HTR-8/SVneo (cell line): Measurements from ENCODE around the gene CDK16.
A peak's percentile ranks its signal among the peaks of the same experiment; 100 is the strongest.

ENCODE experiments used
- DNase-seq: peaks from one replicate; pipeline ENCODE4 v3.0.0; 2011; ENCODE audit warnings: low spot score, mixed read lengths; ENCODE audit not compliant: insufficient read length
- FAIRE-seq: peaks from 2 replicates; lab custom pipeline; 2011; peaks lifted over from hg19 to GRCh38; lab: Jason Lieb, UNC

Gene CDK16

DNA sequence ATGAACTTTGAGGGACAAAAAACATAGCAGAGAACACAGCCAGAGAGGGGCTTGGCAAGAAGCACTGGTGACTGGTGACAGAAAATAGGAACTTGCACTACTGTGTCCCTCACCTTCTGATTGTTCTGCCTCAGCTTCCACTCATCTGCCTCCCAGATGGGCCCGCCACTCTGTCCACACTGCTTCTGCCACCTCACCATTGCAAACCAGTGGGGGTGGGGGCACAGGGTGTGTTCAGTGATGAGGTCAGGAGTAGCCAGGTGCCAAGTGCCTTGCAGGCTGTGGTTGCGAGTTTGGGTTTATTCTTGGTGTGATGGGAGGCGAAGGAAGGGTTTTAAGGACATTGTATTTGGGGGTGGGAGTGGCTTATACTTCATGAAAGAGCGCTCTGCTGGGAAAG is 34.0 kb upstream of the CDK16 start:
- no peak for DNase-seq
- FAIRE-seq = no peak

DNA sequence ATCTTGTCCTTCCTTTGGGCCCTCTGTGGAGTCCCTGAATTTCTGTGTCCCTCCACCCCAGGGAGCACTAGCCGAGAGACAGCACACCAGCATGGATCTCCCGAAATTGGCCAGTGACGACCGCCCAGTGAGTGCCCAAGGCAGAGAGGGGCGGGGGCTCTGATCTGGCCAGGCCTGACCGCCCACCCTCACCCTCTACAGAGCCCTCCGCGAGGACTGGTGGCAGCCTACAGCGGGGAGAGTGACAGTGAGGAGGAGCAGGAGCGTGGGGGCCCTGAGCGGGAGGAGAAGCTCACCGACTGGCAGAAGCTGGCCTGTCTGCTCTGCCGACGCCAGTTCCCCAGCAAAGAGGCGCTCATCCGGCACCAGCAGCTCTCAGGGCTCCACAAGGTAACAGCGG is 33.2 kb upstream of the CDK16 start:
- FAIRE-seq (no peak), DNase-seq (no peak)

DNA sequence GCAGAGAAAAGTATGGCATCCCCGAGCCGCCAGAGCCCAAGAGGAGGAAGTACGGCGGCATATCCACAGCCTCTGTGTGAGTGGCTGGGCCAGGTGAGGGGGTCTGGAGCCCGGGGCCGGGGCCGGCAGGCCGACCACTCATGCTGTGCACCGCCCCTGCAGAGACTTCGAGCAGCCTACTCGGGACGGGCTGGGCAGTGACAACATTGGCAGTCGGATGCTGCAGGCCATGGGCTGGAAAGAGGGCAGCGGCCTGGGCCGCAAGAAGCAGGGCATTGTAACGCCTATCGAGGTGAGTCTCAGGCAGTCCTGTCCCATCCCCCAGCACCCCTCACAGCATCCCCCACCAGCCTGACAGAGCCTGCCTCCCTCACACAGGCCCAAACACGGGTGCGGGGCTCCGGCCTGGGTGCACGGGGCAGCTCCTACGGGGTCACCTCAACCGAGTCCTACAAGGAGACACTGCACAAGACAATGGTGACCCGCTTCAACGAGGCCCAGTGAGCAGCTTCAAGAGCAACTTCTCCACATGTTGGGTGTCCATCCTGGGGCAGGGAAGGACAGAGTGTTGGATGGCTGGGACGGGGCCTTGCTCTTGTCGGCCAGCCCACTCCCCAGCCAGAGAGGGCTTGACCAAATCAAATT is 32.3 kb upstream of the CDK16 start:
- DNase-seq (no peak), FAIRE-seq (no peak)

DNA sequence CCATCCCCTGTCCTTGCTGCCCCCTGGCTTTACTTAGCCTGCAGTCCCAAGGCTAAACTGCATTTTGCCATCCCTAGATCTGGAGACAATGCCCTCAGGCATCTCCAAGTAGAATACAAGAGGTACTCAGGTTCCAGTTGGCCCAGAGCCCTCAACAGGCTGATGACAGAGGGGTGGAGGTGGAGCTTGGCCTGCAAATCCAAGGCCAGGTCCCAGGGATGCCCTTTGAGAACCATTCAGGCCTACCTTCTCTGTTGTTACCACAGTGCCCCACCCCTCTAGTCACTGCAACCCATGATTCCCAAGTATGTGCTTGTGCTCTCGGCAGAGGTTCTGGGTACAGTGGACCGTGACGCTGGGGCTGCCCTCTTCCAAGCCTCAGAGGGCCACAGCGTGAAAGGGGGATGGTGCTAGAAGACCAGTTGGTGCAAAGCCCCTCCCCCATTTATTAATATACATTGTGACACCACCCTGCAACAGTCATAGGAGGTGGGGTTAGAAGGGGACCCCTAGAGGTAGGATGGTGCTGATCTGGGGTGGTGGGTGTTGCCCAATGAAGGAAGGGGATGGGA is 31.3 kb upstream of the CDK16 start:
- DNase-seq = no peak
- FAIRE-seq = no peak

DNA sequence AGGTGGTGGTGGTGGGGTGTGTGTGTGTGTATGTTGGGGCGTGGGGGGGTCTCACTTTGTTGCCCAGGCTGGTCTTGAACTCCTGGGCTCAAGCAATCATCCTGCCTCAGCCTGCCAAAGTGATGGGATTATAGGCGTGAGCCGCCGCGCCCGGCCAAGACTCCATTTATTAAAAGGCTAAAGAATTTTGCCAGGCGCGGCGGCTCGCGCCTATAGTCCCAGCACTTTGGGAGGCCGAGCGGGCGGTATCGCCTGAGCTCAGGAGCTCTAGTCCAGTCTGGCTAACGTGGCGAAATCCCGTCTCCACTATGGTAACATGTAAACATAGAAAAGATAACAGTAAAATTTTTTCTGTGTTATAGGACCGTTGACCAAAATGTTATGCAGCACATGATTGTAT is 28.6 kb upstream of the CDK16 start:
- FAIRE-seq = no peak

DNA sequence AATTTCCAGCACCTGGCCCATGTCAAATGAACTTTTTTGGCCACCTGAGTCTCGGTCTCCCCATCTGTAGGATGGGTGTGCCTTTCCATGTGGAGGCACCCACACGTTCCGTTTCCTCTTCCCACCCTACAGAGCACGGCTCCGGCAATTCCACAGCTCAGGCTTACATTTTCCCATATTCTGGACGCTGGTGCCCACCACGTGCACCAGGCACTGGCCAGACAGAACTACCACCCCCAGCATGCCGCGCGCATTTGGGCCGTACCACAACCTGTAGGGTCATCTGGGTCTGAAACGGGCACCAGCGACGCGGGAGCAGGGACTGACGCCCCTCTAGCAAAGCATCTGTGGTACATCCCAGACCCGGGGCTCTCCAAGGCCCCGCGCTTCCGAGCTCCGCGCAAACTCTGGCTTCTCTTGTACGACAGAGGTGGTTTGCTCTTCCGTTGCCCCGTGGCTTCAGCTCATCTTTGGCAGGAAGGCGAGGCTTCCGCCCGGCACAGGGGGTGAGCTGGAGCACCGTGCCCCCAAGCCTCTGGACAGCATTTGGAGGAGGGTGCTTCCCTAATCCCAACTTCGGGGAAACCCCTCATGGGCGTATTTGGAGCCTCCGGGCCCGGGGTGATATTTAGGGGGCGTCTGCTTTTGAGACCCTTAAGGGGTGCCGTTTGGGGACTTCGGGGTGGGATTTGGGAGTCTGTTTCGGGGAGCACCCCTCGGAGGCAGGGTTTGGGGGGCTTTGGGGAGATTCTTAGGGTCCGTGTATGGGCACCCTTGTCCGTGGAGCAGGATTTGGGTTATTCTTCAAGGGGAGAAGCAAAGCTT is 27.8 kb upstream of the CDK16 start:
- peak; percentile 74 for FAIRE-seq

More for the DNA sequence above, 28.6 kb upstream of the CDK16 start:
- DNase-seq = no peak

DNA sequence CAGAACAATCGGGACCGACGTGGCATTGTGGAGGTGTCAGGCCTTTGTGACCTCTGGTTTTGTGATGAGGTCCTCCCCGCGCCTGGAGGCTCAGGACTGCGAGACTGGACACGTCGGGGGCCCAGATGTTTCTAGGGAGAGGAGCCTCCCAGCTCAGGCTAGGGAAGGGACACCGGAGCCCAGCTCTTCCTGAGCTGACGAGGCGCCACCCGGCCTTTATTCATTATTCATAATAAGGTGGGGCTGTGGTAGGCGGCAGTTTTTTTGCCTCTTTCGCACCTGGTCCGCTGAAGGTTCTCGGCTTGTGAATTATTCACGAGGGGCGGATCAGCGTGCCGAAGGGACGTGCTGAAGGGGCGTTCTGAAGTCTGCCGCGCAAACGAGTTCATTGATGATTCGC is 27.1 kb upstream of the CDK16 start:
- no peak for DNase-seq
- no peak for FAIRE-seq

More for the DNA sequence above, 27.8 kb upstream of the CDK16 start:
- DNase-seq = peak; percentile 85

DNA sequence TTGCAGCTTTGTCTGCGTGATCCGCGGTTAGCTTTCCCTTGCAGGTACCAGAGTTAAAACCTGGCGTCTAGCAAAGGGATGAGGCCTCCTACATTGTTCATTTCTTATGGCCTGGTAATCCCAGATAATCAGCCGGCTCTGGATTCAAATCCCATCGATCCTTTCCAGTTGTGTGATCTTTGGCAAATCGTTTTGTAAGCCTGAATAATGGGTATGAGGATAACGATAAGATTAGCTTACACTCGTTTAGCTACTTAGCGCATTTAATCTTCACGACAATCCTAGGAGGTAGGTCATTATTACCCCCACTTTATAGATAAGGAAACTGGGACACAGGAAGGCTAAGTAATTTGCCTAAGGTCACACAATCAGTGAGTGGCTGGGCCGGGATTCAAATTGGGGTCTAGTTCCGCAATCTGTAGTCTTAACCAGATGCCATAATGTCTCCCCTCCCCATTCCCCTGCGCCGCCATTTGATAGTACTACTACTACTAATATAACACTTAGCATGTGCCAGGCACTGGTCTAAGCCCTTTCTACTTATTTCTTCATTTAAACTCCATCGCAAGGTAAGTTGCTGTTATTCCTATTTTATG is 26.6 kb upstream of the CDK16 start:
- FAIRE-seq (no peak), DNase-seq (no peak)

DNA sequence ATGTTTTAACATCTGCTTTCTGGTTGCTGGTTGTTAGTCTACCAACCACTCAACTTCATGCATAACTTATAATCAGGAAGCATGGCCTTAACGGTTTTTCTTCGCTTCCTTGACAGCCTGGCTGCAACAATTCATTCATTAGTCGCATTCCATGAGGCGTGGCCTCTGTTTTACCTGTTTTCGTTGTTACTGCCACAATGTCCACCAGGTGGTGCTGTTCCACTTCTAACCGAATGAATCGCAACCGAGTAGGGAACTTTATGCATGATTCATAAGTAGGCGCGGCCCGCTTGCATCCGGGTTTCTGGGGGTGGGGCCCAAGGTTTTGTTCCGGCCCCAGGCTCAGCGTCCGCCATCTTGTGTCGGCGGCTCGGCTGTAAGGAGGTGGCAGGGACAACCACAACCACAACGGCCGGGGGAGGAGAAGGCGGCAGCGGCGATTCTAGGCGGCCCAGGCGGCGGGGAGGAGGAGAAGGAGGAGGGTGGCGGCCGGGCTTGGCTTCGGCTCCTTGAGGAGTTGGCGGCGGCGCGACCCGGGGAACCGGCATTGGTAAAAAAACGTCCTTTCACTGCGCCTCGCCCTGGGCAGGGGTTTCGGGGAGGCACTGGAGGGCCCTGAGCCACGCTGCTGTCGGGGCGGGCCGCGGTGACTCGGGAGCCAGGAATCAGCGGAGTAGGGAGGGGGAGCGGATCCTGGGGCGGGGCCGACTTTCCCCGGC is 24.8 kb upstream of the CDK16 start, which contains the start of gene UBA1:
Gene UBA1 (plus strand): TSS at position 355 of the 719 bp plus-strand sequence. CDS start 4,974 bp downstream, outside the sequence.
- FAIRE-seq = peak; percentile 91
- DNase-seq = peak; percentile 65

DNA sequence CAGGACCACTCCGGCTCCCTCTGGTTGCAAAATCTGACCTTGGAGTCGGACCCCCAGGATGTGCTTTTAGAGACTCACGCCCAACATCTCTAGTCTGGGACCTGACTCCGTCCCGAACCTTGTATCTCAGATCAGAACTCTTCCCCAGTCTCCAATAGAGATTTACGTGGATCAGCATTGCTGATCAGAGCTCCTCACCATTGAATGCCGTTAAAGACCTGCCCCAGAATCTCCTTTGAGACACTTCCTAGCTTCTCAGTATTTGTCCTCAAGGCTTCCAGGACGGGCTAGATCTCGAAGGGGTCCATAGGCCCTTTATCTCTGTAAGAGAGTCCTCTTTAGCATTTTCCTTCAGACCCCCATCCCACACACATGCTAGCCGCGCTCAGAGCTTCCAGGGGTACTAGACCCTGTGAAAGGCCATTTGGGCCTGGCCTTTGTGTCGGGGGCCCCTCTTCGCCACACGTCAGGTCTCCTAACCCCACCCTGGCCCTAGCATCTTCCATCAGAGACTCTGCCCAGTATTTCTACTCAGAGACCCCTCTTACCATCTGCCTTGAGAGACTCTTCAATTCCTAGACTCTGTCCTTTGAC is 24.2 kb upstream of the CDK16 start:
- FAIRE-seq (no peak), DNase-seq (no peak)

DNA sequence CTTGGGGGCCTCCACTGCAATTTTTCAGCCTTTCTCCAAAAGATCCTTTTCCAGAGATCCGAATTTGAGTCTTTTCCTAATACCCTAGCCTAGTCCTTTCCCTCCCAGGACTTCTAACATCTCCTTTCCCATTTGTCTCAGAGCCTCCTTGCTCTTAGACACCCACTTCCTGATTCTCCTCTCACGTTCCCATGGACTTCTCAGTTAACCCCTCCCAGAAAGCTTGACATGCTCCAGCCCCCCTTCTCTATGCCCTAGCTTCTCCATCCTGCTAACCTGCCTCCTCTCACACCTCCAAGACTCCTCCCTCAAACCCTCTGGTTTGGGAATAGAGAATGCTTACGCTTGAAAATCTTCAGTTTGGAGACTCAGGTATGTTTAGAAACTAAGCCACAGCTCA is 22.4 kb upstream of the CDK16 start:
- no peak for DNase-seq
- FAIRE-seq = no peak

DNA sequence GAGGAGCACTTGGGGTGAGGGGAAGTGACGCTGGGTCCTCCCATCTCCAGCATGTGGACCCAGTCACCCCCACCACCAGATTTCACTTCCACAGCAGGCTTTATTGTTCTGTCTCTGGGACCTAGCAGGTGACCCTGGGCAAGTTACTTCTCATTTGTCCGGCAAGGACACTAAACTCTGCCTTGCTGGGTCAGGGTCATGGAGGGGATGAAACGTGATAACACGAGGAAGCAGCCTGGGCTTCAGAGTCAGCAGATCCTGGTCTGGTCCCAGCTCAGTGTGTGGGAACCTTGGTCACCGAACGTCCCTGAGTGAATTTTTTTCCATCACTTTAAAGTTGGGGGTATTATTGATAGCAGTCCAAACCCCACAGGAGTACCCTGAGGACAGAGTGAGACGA is 21.0 kb upstream of the CDK16 start:
- DNase-seq (no peak), FAIRE-seq (no peak)

DNA sequence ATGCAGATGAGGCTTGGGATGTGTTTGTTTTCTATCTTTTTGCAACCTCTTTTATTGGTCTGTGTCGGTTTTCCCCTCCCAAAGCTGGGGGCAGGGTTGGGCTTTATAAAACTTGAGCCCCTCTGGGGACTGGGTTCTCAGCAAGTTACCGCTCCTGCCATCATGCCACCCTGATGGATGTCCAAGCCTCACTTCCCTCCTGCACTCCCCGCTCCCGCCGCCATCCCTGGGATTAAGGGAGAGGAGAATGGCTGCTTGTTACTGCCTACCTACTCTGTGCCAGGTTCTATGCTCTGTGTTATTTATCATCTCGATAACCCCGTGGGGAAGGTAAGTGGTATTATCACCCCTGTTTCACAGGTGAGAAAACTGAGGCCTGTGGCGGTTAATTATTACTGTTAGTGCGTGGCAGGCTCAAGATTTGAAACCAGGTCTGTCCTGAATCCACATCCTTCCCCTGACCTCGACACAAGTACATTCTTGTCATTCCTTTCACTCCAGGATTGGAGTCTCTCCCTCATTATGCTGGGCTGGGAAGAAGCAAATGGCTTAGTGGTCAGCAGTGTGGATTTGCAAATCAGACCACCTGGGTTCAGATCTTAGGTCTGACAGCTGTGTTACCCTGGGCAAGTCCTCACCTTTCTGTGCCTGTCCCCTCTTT is 20.3 kb upstream of the CDK16 start:
- no peak for DNase-seq
- FAIRE-seq = no peak

DNA sequence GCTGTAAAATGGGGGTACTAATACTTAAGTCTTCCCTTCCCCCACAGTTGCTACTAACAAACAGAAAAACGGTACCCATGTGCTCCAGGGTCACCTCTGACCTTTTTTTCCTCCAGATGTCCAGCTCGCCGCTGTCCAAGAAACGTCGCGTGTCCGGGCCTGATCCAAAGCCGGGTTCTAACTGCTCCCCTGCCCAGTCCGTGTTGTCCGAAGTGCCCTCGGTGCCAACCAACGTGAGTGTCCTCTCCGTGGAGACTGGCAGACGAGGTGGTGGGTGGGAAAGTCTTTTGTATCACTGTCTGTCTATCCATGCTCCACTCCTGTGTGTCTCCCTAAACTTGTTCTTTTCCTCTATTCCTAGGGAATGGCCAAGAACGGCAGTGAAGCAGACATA is 19.8 kb upstream of the CDK16 start:
- DNase-seq (no peak), FAIRE-seq (no peak)

DNA sequence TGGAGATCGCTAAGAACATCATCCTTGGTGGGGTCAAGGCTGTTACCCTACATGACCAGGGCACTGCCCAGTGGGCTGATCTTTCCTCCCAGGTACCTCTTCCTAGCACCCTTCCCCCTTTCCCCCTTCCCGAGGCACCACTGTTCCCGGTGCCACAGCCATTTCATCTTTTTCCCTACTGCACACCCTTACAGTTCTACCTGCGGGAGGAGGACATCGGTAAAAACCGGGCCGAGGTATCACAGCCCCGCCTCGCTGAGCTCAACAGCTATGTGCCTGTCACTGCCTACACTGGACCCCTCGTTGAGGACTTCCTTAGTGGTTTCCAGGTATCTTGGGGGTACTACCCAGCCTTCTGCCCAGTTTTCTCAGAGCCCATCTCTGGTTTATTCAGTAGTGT is 19.2 kb upstream of the CDK16 start:
- DNase-seq (no peak), FAIRE-seq (no peak)

DNA sequence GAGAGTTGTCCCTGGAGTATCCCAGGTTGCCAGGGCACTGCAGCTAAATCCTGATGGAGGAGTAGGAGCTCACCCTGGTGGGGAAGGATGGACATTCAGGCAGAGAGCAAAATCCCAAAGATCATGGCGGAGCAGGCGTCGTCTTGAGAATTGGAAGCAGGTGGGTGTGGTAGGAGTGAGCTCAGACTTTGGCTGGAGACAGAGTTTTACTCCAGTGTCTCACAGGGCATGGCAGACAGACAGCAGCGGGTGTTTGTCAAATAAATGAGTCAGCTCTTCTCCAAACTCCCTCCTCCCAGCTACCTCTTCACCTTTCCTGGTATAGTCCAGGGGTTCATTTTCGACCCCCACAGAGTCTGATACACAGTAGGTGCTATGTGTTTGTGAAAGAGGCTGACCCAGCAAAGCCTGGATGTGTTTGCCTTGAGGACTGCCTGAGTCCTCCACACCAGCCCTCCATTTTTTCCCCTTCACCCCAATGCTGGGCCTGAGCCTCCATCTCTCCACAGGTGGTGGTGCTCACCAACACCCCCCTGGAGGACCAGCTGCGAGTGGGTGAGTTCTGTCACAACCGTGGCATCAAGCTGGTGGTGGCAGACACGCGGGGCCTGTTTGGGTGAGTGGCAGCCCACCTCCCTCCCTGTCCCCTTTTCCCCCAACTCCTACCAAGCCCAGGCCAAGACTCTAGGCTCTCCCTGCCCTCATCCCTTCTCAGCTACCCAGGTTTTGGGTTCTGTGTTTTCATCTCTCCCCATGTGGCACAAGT is 17.9 kb upstream of the CDK16 start:
- DNase-seq = no peak
- FAIRE-seq = no peak

DNA sequence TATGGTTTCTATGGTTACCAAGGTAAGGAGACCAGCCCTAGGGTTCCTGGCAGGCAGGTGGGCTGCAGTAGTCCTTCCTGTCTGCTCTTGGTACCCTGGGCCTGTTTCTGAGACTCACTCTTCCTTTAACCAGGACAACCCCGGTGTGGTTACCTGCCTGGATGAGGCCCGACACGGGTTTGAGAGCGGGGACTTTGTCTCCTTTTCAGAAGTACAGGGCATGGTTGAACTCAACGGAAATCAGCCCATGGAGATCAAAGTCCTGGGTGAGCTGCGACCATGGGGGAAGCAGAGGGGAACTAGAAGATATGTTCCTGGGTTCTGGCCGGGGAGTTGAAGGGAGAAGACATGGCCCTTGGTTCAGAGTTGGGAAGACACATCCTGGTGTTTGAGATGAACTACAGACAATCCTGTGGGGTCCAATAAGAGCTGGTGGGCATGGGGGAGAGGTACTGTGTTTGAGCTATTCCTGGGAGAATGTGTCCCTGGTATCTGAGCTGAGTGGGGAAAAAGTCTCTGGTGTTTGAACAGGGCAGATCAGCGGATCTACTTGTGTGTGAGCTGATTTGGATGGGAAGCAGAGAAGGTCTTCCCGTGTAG is 17.0 kb upstream of the CDK16 start:
- DNase-seq = no peak
- no peak for FAIRE-seq

DNA sequence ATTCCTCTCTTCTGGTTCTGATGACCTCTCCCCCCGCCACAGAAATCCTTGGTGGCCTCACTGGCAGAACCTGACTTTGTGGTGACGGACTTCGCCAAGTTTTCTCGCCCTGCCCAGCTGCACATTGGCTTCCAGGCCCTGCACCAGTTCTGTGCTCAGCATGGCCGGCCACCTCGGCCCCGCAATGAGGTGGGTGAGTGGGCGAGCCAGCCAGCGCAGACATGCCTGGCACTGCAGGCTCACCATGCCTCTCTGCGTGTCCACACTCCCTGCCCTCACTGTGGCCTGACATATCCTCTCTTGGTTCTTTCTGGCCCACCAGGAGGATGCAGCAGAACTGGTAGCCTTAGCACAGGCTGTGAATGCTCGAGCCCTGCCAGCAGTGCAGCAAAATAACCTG is 16.2 kb upstream of the CDK16 start:
- DNase-seq (no peak), FAIRE-seq (no peak)
